ENCODE results near the gene ADAM12.
A peak's percentile ranks its signal among the peaks of the same experiment; 100 is the strongest.

DNA sequence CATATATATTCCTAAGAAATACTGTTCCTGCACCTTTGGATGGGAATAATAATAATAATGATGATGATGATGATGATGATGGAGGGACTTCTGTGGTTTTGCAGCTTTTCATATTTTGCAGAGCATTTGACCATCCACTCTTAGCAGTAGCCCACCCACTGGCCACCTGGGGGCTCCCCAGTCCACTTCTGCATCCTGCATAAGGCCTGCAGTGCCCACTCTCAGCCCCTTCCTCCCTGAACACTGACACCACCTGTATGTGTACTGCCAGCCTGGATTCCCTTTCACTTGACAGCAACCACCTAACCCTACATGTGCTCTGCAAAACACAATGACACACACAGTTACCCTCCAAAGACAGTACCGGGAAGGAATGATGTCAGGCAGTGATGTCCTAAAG lies 131.4 kb downstream of the ADAM12 start:
- TF ChIP-seq EZH2 (IDR thresholded peaks at IDR 0.05; ENCODE audit: insufficient read depth, low read length) = no peak
- TF ChIP-seq, protein P1, sequence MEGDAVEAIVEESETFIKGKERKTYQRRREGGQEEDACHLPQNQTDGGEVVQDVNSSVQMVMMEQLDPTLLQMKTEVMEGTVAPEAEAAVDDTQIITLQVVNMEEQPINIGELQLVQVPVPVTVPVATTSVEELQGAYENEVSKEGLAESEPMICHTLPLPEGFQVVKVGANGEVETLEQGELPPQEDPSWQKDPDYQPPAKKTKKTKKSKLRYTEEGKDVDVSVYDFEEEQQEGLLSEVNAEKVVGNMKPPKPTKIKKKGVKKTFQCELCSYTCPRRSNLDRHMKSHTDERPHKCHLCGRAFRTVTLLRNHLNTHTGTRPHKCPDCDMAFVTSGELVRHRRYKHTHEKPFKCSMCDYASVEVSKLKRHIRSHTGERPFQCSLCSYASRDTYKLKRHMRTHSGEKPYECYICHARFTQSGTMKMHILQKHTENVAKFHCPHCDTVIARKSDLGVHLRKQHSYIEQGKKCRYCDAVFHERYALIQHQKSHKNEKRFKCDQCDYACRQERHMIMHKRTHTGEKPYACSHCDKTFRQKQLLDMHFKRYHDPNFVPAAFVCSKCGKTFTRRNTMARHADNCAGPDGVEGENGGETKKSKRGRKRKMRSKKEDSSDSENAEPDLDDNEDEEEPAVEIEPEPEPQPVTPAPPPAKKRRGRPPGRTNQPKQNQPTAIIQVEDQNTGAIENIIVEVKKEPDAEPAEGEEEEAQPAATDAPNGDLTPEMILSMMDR (IDR thresholded peaks at IDR 0.05; ENCODE audit: insufficient read depth, low read depth, low read length) = peak; percentile 11

All from astrocyte (in vitro differentiated cells and primary cell).